ENCODE measurements around the gene LIME1. TPM values are rescaled to one million over a fixed set of nuclear protein-coding genes. Genes with fewer than 3 reads are reported as not detected.

The LIME1 gene
- polyA plus RNA-seq, 1 donor from 2014 or later, result 81.2 TPM

GRCh38 chr20:63702036-63702665 lies 34.3 kb upstream of the LIME1 start:
- no peak overlapping the region for H3K27ac Mint-ChIP-seq
- H3K4me1 Mint-ChIP-seq, result peaks cover 4 to 12% (median 9%) of the 10 kb centered on the region in 3 donors
- no peaks in the 10 kb centered on the region for H3K27me3 Mint-ChIP-seq
- H3K36me3 Mint-ChIP-seq, result no peaks in the 10 kb centered on the region
- H3K4me3 Mint-ChIP-seq, result no peak overlapping the region
- no peaks in the 10 kb centered on the region for H3K9me3 Mint-ChIP-seq

GRCh38 chr20:63702751-63703470 lies 33.6 kb upstream of the LIME1 start:
- Mint-ChIP-seq H3K9me3 (no peaks in the 10 kb centered on the region), H3K4me1 (peaks cover 4 to 11% (median 9%) of the 10 kb centered on the region in 3 donors), H3K27ac (no peak overlapping the region)

GRCh38 chr20:63703471-63703975 lies 32.9 kb upstream of the LIME1 start:
- Mint-ChIP-seq H3K4me3 (no peak overlapping the region), H3K27ac (peak overlapping the region in 1 of 3 donors; percentile 19), H3K9me3 (no peaks in the 10 kb centered on the region), H3K36me3 (no peaks in the 10 kb centered on the region), H3K4me1 (peaks cover 4 to 12% (median 9%) of the 10 kb centered on the region in 3 donors), H3K27me3 (no peaks in the 10 kb centered on the region)

More at GRCh38 chr20:63702751-63703470, 33.6 kb upstream of the LIME1 start:
- no peak overlapping the region for H3K4me3 Mint-ChIP-seq
- H3K36me3 Mint-ChIP-seq, result no peaks in the 10 kb centered on the region
- no peaks in the 10 kb centered on the region for H3K27me3 Mint-ChIP-seq

- H3K4me3 Mint-ChIP-seq, result no peak overlapping the region
- H3K27ac Mint-ChIP-seq, result peak overlapping the region in 1 of 3 donors; percentile 57
- peaks cover 5 to 18% (median 9%) of the 10 kb centered on the region in 3 donors for H3K4me1 Mint-ChIP-seq
- H3K27me3 Mint-ChIP-seq, result no peaks in the 10 kb centered on the region
- no peaks in the 10 kb centered on the region for H3K36me3 Mint-ChIP-seq
- no peaks in the 10 kb centered on the region for H3K9me3 Mint-ChIP-seq
These were observed 32.3 kb upstream of the LIME1 start for GRCh38 chr20:63703976-63704748.

GRCh38 chr20:63704749-63705117 lies 31.7 kb upstream of the LIME1 start:
- Mint-ChIP-seq H3K27ac (no peak overlapping the region), H3K4me3 (no peak overlapping the region), H3K4me1 (peaks cover 7 to 21% (median 9%) of the 10 kb centered on the region in 3 donors), H3K27me3 (no peaks in the 10 kb centered on the region), H3K36me3 (no peaks in the 10 kb centered on the region), H3K9me3 (no peaks in the 10 kb centered on the region)

GRCh38 chr20:63705232-63706026 lies 31.0 kb upstream of the LIME1 start:
- Mint-ChIP-seq H3K36me3 (peaks cover under 1% of the 10 kb centered on the region), H3K27me3 (no peaks in the 10 kb centered on the region), H3K4me1 (peaks cover 10 to 23% (median 12%) of the 10 kb centered on the region in 3 donors), H3K4me3 (peak overlapping the region; percentile 30 to 60 (median 47)), H3K27ac (peak overlapping the region; percentile 65 to 78 (median 73)), H3K9me3 (no peaks in the 10 kb centered on the region)

GRCh38 chr20:63706027-63706695 lies 30.3 kb upstream of the LIME1 start:
- H3K27ac Mint-ChIP-seq, result peak overlapping the region; percentile 78 to 95 (median 92)
- peak overlapping the region; percentile 85 to 92 (median 87) for H3K4me3 Mint-ChIP-seq
- H3K4me1 Mint-ChIP-seq, result peaks cover 15 to 30% (median 16%) of the 10 kb centered on the region in 3 donors

GRCh38 chr20:63706852-63707557 lies 29.5 kb upstream of the LIME1 start:
- H3K27me3 Mint-ChIP-seq, result no peaks in the 10 kb centered on the region
- peaks cover 17 to 31% (median 19%) of the 10 kb centered on the region in 3 donors for H3K4me1 Mint-ChIP-seq
- peaks cover 3% of the 10 kb centered on the region for H3K36me3 Mint-ChIP-seq

More at GRCh38 chr20:63706027-63706695, 30.3 kb upstream of the LIME1 start:
- no peaks in the 10 kb centered on the region for H3K9me3 Mint-ChIP-seq
- H3K36me3 Mint-ChIP-seq, result peaks cover 2% of the 10 kb centered on the region
- no peaks in the 10 kb centered on the region for H3K27me3 Mint-ChIP-seq

GRCh38 chr20:63707558-63708300 lies 28.7 kb upstream of the LIME1 start, which contains the start of the genes ARFRP1 and ZGPAT:
TSS of gene ARFRP1 (minus strand) at chr20:63707976. CDS start at chr20:63707091, 885 bp downstream.
TSS of gene ZGPAT (plus strand) at chr20:63708039. CDS start at chr20:63708581, 542 bp downstream.
- peak within 1 kb of the TSS; percentile 78 to 95 (median 92) for H3K27ac Mint-ChIP-seq
- peak within 1 kb of the TSS; percentile 85 to 92 (median 90) for H3K4me3 Mint-ChIP-seq
- H3K4me1 Mint-ChIP-seq, result peaks cover 21 to 31% (median 23%) of the 10 kb centered on the region in 3 donors
- H3K36me3 Mint-ChIP-seq, result peaks cover 7% of the 10 kb centered on the region
- peaks cover 0 to 3% (median 1%) of the 10 kb centered on the region in 3 donors for H3K9me3 Mint-ChIP-seq
- no peaks in the 10 kb centered on the region for H3K27me3 Mint-ChIP-seq

More at GRCh38 chr20:63706852-63707557, 29.5 kb upstream of the LIME1 start:
- H3K9me3 Mint-ChIP-seq, result no peaks in the 10 kb centered on the region
- H3K27ac Mint-ChIP-seq, result peak overlapping the region; percentile 78 to 95 (median 92)
- peak overlapping the region; percentile 85 to 92 (median 87) for H3K4me3 Mint-ChIP-seq

GRCh38 chr20:63708301-63709148 lies 27.9 kb upstream of the LIME1 start:
- peaks cover 21 to 31% (median 23%) of the 10 kb centered on the region in 3 donors for H3K4me1 Mint-ChIP-seq
- peaks cover 0 to 3% (median 1%) of the 10 kb centered on the region in 3 donors for H3K9me3 Mint-ChIP-seq
- H3K27ac Mint-ChIP-seq, result peak overlapping the region in 1 of 3 donors; percentile 59
- peaks cover 7% of the 10 kb centered on the region for H3K36me3 Mint-ChIP-seq
- peak overlapping the region; percentile 78 to 92 (median 87) for H3K4me3 Mint-ChIP-seq
- H3K27me3 Mint-ChIP-seq, result no peaks in the 10 kb centered on the region

- Mint-ChIP-seq H3K27me3 (no peaks in the 10 kb centered on the region), H3K9me3 (peaks cover 0 to 3% (median 1%) of the 10 kb centered on the region in 3 donors), H3K27ac (no peak overlapping the region), H3K4me1 (peaks cover 21 to 31% (median 23%) of the 10 kb centered on the region in 3 donors), H3K4me3 (peak overlapping the region; percentile 78 to 92 (median 87)), H3K36me3 (peaks cover 9% of the 10 kb centered on the region)
These were observed 27.3 kb upstream of the LIME1 start for GRCh38 chr20:63709149-63709527.
